NT2/D1 (cell line): ENCODE data around the gene PIPOX.

Experiments used
- DNase-seq: peaks from one replicate; pipeline ENCODE4 v3.0.0-alpha.2; 2011; ENCODE audit warnings: low read depth, low spot score
- H3K27me3 ChIP-seq: 2 replicates; pipeline ENCODE4 v1.6.0; 2011; ENCODE audit warnings: mild to moderate bottlenecking; ENCODE audit not compliant: insufficient read length, insufficient read depth
- H3K36me3 ChIP-seq: 2 replicates; pipeline ENCODE4 v1.6.1; 2011; ENCODE audit warnings: mild to moderate bottlenecking, low read length, mixed read lengths; ENCODE audit not compliant: insufficient read depth, insufficient read length
- H3K4me1 ChIP-seq: 2 replicates; pipeline ENCODE4 v1.5.1; 2011; ENCODE audit not compliant: insufficient read depth, insufficient read length
- H3K4me3 ChIP-seq: 2 replicates; pipeline ENCODE4 v1.5.1; 2011; ENCODE audit warnings: low read depth; ENCODE audit not compliant: insufficient read length
- H3K9ac ChIP-seq: 2 replicates; pipeline ENCODE4 v1.6.0; 2011; ENCODE audit warnings: low read depth; ENCODE audit not compliant: insufficient read length
- H3K9me3 ChIP-seq: 2 replicates; pipeline ENCODE4 v1.5.1; 2011; ENCODE audit warnings: mild to moderate bottlenecking, low read length; ENCODE audit not compliant: insufficient read depth
- SUZ12 ChIP-seq: IDR thresholded peaks from 2 replicates; pipeline ENCODE4 v1.6.1; 2011; ENCODE audit not compliant: insufficient read length, insufficient read depth; ENCODE audit errors: extremely low read depth
- YY1 ChIP-seq: IDR thresholded peaks from 2 replicates; pipeline ENCODE4 v1.6.1; 2011; ENCODE audit not compliant: insufficient read length, insufficient read depth
- ZNF274 ChIP-seq: IDR thresholded peaks from 2 replicates; pipeline ENCODE4 v1.6.1; 2011; ENCODE audit warnings: mild to moderate bottlenecking, low read depth, low read length

PIPOX gene

GRCh38 chr17:29070781-29071180 is 27.8 kb downstream of the PIPOX start:
- no peaks in the 10 kb centered on the region for H3K36me3 ChIP-seq
- TF ChIP-seq ZNF274 = no peak
- no peak for TF ChIP-seq SUZ12
- TF ChIP-seq YY1 = no peak
- H3K4me3 ChIP-seq = no peak overlapping the region
- peaks cover 8% of the 10 kb centered on the region for H3K4me1 ChIP-seq
- H3K27me3 ChIP-seq = no peaks in the 10 kb centered on the region
- H3K9me3 ChIP-seq = no peaks in the 10 kb centered on the region
- no peak overlapping the region for H3K9ac ChIP-seq
- no peak for DNase-seq

GRCh38 chr17:29071303-29071702 is 28.4 kb downstream of the PIPOX start:
- Histone ChIP-seq H3K9ac (no peak overlapping the region), H3K27me3 (no peaks in the 10 kb centered on the region), H3K4me1 (peaks cover 8% of the 10 kb centered on the region), H3K9me3 (no peaks in the 10 kb centered on the region), H3K36me3 (no peaks in the 10 kb centered on the region), H3K4me3 (no peak overlapping the region)
- DNase-seq = no peak
- TF ChIP-seq ZNF274 (no peak), YY1 (no peak), SUZ12 (no peak)

GRCh38 chr17:29073045-29073444 is 30.1 kb downstream of the PIPOX start:
- H3K4me1 ChIP-seq = peaks cover 15% of the 10 kb centered on the region
- TF ChIP-seq YY1 = no peak
- no peak for TF ChIP-seq ZNF274
- TF ChIP-seq SUZ12 = no peak
- no peaks in the 10 kb centered on the region for H3K36me3 ChIP-seq
- no peaks in the 10 kb centered on the region for H3K27me3 ChIP-seq
- no peak overlapping the region for H3K9ac ChIP-seq
- DNase-seq = no peak
- H3K4me3 ChIP-seq = no peak overlapping the region
- H3K9me3 ChIP-seq = no peaks in the 10 kb centered on the region

GRCh38 chr17:29073520-29073919 is 30.6 kb downstream of the PIPOX start:
- Histone ChIP-seq H3K4me1 (peaks cover 15% of the 10 kb centered on the region), H3K9ac (no peak overlapping the region), H3K9me3 (no peaks in the 10 kb centered on the region), H3K36me3 (no peaks in the 10 kb centered on the region), H3K4me3 (no peak overlapping the region), H3K27me3 (no peaks in the 10 kb centered on the region)
- TF ChIP-seq SUZ12 = no peak
- TF ChIP-seq YY1 = no peak
- TF ChIP-seq ZNF274 = no peak
- no peak for DNase-seq

GRCh38 chr17:29074488-29074887 is 31.5 kb downstream of the PIPOX start:
- Histone ChIP-seq H3K4me1 (peaks cover 20% of the 10 kb centered on the region), H3K4me3 (no peak overlapping the region), H3K9ac (no peak overlapping the region), H3K27me3 (no peaks in the 10 kb centered on the region), H3K9me3 (no peaks in the 10 kb centered on the region), H3K36me3 (peaks cover 7% of the 10 kb centered on the region)
- TF ChIP-seq ZNF274 (no peak), SUZ12 (no peak), YY1 (no peak)
- no peak for DNase-seq

- no peak for DNase-seq
- TF ChIP-seq ZNF274 = no peak
- no peak for TF ChIP-seq SUZ12
- TF ChIP-seq YY1 = no peak
- H3K9me3 ChIP-seq = no peaks in the 10 kb centered on the region
- peaks cover 18% of the 10 kb centered on the region for H3K4me1 ChIP-seq
- H3K36me3 ChIP-seq = peaks cover 15% of the 10 kb centered on the region
- H3K4me3 ChIP-seq = no peak overlapping the region
- H3K27me3 ChIP-seq = no peaks in the 10 kb centered on the region
- no peak overlapping the region for H3K9ac ChIP-seq
Measured at GRCh38 chr17:29076087-29076486, 33.1 kb downstream of the PIPOX start.

GRCh38 chr17:29076722-29077121 is 33.8 kb downstream of the PIPOX start:
- Histone ChIP-seq H3K4me3 (no peak overlapping the region), H3K27me3 (no peaks in the 10 kb centered on the region), H3K9me3 (no peaks in the 10 kb centered on the region), H3K9ac (no peak overlapping the region), H3K36me3 (peaks cover 19% of the 10 kb centered on the region), H3K4me1 (peaks cover 18% of the 10 kb centered on the region)
- DNase-seq = no peak
- no peak for TF ChIP-seq ZNF274
- TF ChIP-seq SUZ12 = no peak

- Histone ChIP-seq H3K9ac (no peak overlapping the region), H3K4me3 (no peak overlapping the region), H3K9me3 (no peaks in the 10 kb centered on the region), H3K36me3 (peaks cover 20% of the 10 kb centered on the region), H3K4me1 (peaks cover 18% of the 10 kb centered on the region), H3K27me3 (no peaks in the 10 kb centered on the region)
- TF ChIP-seq SUZ12 = no peak
- no peak for TF ChIP-seq YY1
- TF ChIP-seq ZNF274 = no peak
- no peak for DNase-seq
Measured at GRCh38 chr17:29077320-29077719, 34.4 kb downstream of the PIPOX start.
